Testis (tissue), 3 donors: ENCODE results near the gene HIF3A. TPM values are rescaled to one million over a fixed set of nuclear protein-coding genes. Genes with fewer than 3 reads are reported as not detected.
"Not testable (repeated sequence)": the region's sequence is repeated elsewhere in the genome, so short reads cannot be mapped to it uniquely, and the experiment has no call there.

ENCODE experiments used
- DNase-seq: peaks from one replicate; pipeline ENCODE4 v3.0.0-alpha.2; 2019
- H3K27ac ChIP-seq, 2 donors: fragments of 200-600 bp; sonication (generic); one replicate each; pipeline ENCODE4 v1.5.1; 2019
- H3K27me3 ChIP-seq: fragments of 200-600 bp; sonication (generic); one replicate; pipeline ENCODE4 v1.5.1; 2019
- H3K36me3 ChIP-seq: fragments of 200-600 bp; sonication (generic); one replicate; pipeline ENCODE4 v1.5.1; 2017; ENCODE audit warnings: low read depth; ENCODE audit errors: missing control alignments
- H3K4me1 ChIP-seq: fragments of 200-600 bp; sonication (generic); one replicate; pipeline ENCODE4 v1.5.1; 2019
- H3K4me3 ChIP-seq, 2 donors: fragments of 200-600 bp; sonication (generic); one replicate each; pipeline ENCODE4 v1.5.1; 2017 to 2019
- H3K9me3 ChIP-seq: fragments of 200-600 bp; sonication (generic); one replicate; pipeline ENCODE4 v1.5.1; 2017
- CTCF ChIP-seq, 3 experiments: fragments of 450-650 bp in 2 of 3; fragments of 200-600 bp in 1 of 3; sonication (generic) in 1 of 3; IDR thresholded peaks; one replicate each; pipeline ENCODE4 v1.5.1; 2016 to 2019; ENCODE audit warnings: antibody characterized with exemption in 3 of 3, mild to moderate bottlenecking in 2 of 3, moderate library complexity in 1 of 3
- POLR2A ChIP-seq: fragments of 450-650 bp; IDR thresholded peaks from one replicate; pipeline ENCODE4 v1.6.1; 2017; ENCODE audit warnings: antibody characterized with exemption, mild to moderate bottlenecking, moderate library complexity
- WGBS, 2 donors: methylation state at CpG; one replicate each; pipeline ENCODE4 v1.1.5; 2018; 5-methylcytosine and 5-hydroxymethylcytosine counted together
- intact Hi-C: fragments of 100-400 bp; cut with DNase I; formaldehyde crosslinking; loops from one replicate; pipeline ENCODE4 v1.15.1; 2023; ENCODE audit warnings: low total_unique reads
- polyA plus RNA-seq: library from polyadenylated mRNA; stranded (reverse); fragments of 350-450 nt; fragmentation: Illumina TruSeq; extraction: RNeasy Lipid Tissue Mini Kit (QIAGEN cat#74804); gene quantifications from one replicate; pipeline ENCODE4 v1.2.3, GENCODE V29; 2014; ENCODE audit warnings: low read depth, low replicate concordance; ENCODE audit not compliant: insufficient read depth
- total RNA-seq, 2 donors: library from RNA; depleted of rRNA; stranded (reverse); fragments of >200 nt; gene quantifications; one replicate each; pipeline ENCODE4 v1.2.3, GENCODE V29; 2016

HIF3A gene
- total and polyA plus RNA-seq, 3 donors from 2014 or later = 3.8 to 105 (median 82.6) TPM

- no peaks in the 10 kb centered on the region for H3K36me3 ChIP-seq
- 75 to 81% methylated on average over 8 of the region's 8 CpGs for WGBS, 2 donors
- no peaks in the 10 kb centered on the region for H3K9me3 ChIP-seq
- intact Hi-C loops = no loop called here
- no peak for DNase-seq
- no peak overlapping the region for H3K4me3 ChIP-seq
- no peak for TF ChIP-seq CTCF (IDR thresholded peaks at IDR 0.05)
- TF ChIP-seq POLR2A = no peak
- no peaks in the 10 kb centered on the region for H3K4me1 ChIP-seq
- H3K27me3 ChIP-seq = no peaks in the 10 kb centered on the region
- H3K27ac ChIP-seq = no peak overlapping the region
These were observed 40.0 kb upstream of the HIF3A start for GRCh38 chr19:46256855-46257254.

- intact Hi-C loops = loop anchor here (10.0 kb wide), 1 partner anchor 237 kb away; the partner anchor contains the start of gene PGLYRP1
- not testable (repeated sequence) for DNase-seq, H3K36me3 ChIP-seq, H3K4me1 ChIP-seq, H3K4me3 ChIP-seq, H3K27ac ChIP-seq, H3K27me3 ChIP-seq, H3K9me3 ChIP-seq
- WGBS, 2 donors = 75 to 89% methylated on average over 4 to 7 of the region's 7 CpGs
These were observed 35.3 kb upstream of the HIF3A start for GRCh38 chr19:46261501-46261900.

- H3K9me3 ChIP-seq, H3K4me1 ChIP-seq, H3K27ac ChIP-seq, H3K36me3 ChIP-seq, H3K4me3 ChIP-seq, H3K27me3 ChIP-seq, DNase-seq: not testable (repeated sequence)
- intact Hi-C loops = loop anchor here (10.0 kb wide), 1 partner anchor 238 kb away; the partner anchor contains the start of gene PGLYRP1
- 65 to 73% methylated on average over 11 of the region's 11 CpGs for WGBS, 2 donors
These were observed 34.1 kb upstream of the HIF3A start for GRCh38 chr19:46262684-46263296.

GRCh38 chr19:46264801-46265200 lies 32.0 kb upstream of the HIF3A start:
- not testable (repeated sequence) for H3K4me3 ChIP-seq, H3K9me3 ChIP-seq, DNase-seq, H3K4me1 ChIP-seq, H3K27ac ChIP-seq, H3K36me3 ChIP-seq, H3K27me3 ChIP-seq
- 81 to 87% methylated on average over 5 of the region's 5 CpGs for WGBS, 2 donors
- intact Hi-C loops = loop anchor here (10.0 kb wide), 1 partner anchor 240 kb away; the partner anchor contains the start of gene PGLYRP1

GRCh38 chr19:46265217-46265828 lies 31.5 kb upstream of the HIF3A start:
- no peak overlapping the region for H3K4me3 ChIP-seq
- no peaks in the 10 kb centered on the region for H3K27me3 ChIP-seq
- WGBS, 2 donors = 28 to 36% methylated on average over 10 of the region's 10 CpGs
- DNase-seq = peak; percentile 82
- H3K36me3 ChIP-seq = no peaks in the 10 kb centered on the region
- intact Hi-C loops = loop anchor here (10.0 kb wide), 1 partner anchor 241 kb away; the partner anchor contains the start of gene PGLYRP1
- H3K27ac ChIP-seq = no peak overlapping the region
- peak; percentile 74 to 93 (median 89) for TF ChIP-seq CTCF (IDR thresholded peaks at IDR 0.05)
- TF ChIP-seq POLR2A = no peak
- H3K4me1 ChIP-seq = no peaks in the 10 kb centered on the region
- H3K9me3 ChIP-seq = no peaks in the 10 kb centered on the region

- no peaks in the 10 kb centered on the region for H3K36me3 ChIP-seq
- H3K9me3 ChIP-seq = no peaks in the 10 kb centered on the region
- no peak for DNase-seq
- no peak for TF ChIP-seq POLR2A
- no peak for TF ChIP-seq CTCF (IDR thresholded peaks at IDR 0.05)
- H3K4me1 ChIP-seq = no peaks in the 10 kb centered on the region
- no peak overlapping the region for H3K27ac ChIP-seq
- intact Hi-C loops = loop anchor here (10.0 kb wide), 1 partner anchor 244 kb away; the partner anchor contains the start of gene PGLYRP1
- H3K4me3 ChIP-seq = no peak overlapping the region
- whole genome bisulfite sequencing, 2 donors = 86 to 88% methylated on average over 7 of the region's 7 CpGs
- H3K27me3 ChIP-seq = no peaks in the 10 kb centered on the region
These were observed 27.7 kb upstream of the HIF3A start for GRCh38 chr19:46269101-46269500.
